NCI-H2107 treated with DMSO at 0.1 percent for 48 hours (cell line): ENCODE measurements around the gene ROCK2.

Experiments used
- DNase-seq: peaks from one replicate; lab custom pipeline; 2025; ENCODE audit not compliant: unreplicated experiment; lab: John Stamatoyannopoulos, UW

ROCK2 gene

DNA sequence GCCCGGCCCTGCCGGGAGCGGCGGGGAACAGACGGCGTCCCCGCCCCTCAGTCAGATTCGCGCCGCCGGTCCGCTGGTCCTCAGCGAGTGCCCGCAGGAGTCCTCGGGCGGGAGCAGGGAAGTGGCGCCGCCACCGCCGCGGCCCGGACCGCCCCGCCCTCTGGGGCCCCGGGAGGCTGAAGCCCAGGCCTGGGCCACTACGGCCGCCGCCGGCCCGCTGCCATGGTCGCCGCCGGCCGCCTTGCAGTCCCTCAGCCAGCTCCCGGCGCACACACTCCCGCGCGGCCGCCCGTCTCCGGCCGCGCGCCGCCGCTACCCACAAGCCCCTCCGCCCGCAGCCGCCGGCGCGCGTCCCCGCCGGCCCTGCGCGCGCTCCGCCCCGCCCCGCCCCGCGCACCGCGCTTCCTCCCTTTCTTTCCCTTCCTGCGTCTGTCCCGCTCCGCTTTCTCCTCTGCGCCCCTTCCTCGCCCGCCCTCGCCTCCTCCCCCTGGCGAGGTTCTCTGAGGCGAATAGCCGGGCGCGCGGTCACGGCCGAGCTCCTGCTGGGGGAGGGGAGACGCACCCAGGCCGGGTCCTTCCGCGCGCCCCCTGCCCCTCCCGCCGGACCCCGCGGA, at the start of gene ROCK2:
TSS of gene ROCK2 (minus strand) at position 295 of the 614 bp plus-strand sequence. CDS start 500 bp downstream, outside the sequence.
- peak; percentile 41 for DNase-seq

DNA sequence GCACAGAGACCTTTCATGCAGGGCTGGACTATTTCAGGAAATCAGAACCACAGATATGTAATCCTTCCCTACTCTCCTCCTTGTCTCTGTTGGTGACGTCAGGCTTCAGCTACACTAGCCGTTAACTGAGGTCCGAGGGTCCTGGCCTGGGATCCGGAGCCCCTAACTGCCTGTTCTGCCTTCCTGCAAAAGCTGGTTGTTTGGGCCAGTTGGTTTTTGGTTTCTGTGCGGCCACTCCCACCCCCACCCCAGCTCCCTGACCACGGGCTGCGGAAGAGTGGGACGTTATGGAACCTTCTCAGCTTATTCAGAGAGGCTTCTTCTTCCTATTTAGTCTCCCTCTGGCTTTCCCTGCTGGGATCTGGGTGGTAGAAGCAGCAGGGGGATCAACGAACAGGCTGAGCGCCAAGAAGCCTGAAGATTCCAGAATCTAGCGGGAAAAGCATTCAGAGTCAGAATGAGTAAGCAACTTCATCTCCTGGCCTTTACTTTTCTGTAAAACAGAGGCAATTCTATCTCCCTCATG, 49.3 kb upstream of the ROCK2 start:
- no peak for DNase-seq

DNA sequence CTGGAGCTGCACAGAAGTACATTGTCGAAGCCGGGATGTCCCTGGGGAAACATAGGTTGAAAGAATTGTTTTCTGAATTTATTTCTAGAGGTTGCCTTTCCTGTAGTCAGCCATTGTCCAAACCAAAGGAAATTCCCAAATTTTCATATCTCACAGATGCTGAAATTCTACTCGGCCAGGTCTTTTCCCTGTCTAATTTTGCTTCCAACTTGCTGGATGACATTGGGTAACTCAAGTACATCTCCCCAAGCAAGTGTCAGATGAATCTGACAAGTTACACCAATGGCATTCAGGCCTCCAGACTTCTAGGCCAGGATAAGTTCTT, 47.5 kb upstream of the ROCK2 start:
- DNase-seq = no peak

DNA sequence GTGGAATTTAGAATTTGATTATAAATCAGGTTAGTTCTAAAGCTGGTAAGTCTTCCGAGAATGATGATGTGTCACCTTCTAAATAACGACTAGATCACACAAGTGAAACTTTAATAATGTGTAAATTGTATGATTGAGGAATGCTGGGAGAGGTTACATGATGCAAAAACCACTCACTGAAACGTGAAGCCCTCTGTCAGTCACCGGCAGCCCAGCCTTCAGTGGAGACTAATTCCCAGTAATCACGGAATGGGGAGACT, 45.9 kb upstream of the ROCK2 start:
- DNase-seq = no peak

DNA sequence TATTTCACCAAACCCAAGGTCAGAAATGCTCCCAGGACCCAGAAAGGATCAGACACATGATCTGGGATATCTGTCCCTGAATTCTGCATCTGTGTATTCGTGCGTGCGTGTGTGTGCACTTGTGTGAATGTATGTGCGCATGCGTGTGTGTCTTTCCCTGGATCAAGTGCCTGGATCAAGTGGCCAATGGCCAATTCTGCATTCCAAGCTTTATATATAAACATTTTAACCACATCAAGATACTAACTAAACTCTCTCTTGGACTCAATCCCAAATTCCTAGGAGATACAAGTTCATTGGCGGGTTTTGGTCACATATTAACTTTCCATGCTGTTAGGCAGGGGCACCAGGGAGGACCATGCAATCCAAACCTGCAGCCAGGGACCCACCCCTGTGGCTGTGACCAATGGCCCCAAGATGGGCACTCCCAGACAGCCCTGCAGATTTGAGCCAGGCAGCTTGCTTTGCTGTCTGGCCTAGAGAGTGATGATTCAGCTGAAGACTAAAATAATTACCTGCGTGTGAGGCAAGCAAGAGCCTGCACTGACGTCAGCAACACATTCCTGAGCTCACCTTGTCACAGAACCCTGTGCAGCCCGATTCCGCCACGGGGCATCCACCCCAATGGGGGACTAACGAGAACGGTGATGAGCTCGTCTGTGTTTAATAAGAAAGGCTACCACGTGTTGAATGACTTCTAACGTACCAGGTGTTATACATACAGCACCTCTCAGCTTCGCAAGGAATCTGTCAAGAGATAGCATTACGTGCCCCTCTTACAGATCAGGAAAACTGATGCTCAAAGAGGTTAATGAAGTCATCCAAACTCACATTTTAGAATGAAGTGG, 45.3 kb upstream of the ROCK2 start:
- no peak for DNase-seq

DNA sequence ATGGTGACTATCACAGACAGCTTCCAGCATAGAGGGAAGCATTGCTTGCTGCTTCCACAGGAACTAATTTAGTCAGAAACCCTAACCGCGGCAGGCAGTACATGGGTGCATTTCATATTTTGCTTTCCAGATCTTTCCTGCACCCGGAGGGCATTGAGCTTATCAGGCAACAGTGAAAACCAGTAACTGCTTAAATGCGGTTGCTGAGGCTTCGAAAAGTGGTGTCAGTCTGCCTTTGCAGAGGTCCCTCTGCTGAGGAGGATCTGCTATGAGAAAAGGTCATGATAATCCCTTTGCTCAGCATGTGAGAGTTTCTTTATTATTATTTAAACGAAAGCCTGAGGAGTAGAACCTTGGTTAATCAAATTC, 44.6 kb upstream of the ROCK2 start:
- DNase-seq = no peak

DNA sequence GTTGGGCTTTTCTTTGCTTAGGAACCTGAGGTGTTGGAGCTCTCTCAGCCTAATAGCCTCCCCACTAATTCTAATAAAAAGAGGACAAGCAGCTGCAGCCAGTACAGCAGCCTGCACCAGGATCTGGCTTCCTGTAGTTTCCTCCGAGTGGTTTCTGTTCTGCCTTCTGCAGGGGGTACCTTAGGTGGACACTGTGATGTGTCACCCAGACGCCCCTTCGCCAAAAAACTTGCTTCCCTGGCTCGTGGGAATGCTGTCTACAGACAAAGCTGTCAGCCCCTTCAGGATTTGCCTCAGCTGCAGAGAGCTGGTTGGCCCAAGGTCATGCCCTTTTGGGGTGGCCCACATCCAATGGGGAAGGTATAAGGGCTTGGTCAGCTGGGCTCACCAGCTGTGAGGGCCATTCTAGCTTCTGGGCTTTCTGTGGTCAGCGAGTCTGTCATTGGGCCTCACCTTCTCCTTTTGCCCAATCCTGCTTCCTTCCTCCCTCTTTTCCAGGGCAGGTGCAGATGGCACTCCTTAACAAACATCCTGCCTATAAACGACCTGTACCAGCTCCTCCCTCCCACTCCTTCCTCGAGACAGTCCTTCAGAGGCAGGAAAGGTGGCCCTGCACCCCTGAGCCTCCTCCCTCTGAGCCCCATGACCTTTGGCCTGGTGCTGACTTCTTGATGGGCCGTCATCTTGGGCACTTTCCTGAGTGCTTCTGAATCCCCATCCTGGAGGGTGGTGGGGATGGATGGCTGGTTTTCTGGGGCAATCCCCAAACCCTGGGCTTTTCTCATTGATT, 44.0 kb upstream of the ROCK2 start:
- DNase-seq = no peak

DNA sequence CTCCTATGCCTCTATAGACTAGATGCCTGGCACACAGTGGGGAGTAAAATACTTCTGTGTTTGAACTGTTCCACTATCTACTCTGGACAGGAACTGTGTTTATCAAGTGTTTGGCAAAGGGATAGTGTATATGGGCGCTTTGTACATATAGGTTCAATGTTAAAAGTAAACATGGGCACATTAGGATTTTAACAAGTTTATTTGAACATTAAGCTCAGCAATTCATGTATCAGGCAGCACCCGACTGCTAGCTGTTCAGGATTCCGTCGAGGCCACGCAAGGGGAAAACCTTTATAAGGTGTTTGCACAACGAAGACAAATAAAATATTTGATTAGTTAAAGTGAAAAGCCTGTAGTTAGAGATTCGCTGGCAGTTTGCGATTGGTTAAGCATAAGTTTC, 43.4 kb upstream of the ROCK2 start:
- no peak for DNase-seq

DNA sequence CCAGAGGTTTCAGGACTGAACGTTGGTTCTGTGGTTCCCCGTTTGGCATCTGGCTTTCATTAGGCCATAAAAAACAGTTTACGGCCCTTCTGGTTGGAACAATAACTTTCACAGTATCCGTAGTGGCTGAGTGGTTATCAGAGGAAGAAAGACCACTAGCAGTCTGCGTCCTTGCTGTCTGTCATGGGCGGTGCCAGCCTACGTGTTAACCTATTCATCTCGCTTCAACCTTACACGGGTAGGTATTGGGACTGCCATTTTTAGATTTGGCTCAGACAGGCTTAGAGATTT, 42.6 kb upstream of the ROCK2 start:
- DNase-seq = no peak

DNA sequence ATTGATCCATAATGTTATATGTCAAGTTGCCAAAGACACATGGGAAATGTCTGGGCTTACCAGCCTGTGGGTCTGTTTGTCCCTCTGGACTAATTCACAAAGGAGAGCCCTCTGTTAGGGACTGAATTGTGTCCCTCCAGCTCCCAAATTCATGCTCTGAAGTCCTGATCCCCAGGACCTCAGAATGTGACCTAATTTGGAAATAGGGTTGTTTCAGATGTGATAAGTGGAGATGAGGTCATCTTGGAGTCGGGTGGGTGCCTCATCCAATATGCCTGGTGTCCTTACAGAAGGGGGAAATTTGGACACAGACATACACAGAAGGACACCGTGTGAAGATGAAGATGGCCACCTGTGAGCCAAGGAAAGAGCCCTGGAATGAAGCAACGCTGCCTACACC, 41.4 kb upstream of the ROCK2 start:
- DNase-seq = no peak

DNA sequence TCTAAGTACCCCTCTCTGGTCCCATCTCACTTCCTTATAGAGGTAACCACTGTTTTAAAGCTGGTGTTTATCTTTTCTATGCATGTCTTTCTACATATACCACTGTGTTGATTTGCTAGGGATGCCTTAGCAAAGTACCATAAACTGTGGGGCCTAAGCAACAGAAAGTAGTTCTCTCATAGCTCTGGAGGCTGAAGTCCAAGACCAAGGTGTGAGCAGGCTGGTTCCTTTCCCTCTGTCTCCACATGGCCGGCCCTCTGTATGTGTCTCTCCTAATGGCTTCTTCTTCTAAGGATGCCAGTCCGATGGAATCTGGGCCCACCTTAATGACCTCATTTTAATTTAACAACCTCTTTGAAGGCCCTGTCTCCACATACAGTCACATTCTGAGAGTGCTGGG, 40.8 kb upstream of the ROCK2 start:
- no peak for DNase-seq

DNA sequence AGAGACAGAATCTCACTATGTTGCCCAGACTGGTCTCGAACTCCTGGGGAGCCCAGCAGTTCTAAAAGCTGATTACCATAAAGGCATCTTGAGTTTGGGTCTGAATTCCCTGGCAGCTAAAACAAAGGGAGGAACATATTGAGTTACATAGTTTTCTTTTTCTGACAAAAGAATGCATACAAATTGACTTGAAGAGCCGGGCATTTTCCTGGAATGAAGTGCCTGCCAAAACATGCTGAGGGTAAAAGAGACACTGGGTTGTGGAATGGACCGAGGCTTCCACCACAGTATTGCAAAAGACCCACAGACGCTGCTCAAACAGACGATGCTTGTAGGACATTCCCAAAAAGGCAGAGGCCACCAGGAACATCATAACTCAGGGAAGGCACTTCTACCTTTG, 35.1 kb upstream of the ROCK2 start:
- DNase-seq = no peak

DNA sequence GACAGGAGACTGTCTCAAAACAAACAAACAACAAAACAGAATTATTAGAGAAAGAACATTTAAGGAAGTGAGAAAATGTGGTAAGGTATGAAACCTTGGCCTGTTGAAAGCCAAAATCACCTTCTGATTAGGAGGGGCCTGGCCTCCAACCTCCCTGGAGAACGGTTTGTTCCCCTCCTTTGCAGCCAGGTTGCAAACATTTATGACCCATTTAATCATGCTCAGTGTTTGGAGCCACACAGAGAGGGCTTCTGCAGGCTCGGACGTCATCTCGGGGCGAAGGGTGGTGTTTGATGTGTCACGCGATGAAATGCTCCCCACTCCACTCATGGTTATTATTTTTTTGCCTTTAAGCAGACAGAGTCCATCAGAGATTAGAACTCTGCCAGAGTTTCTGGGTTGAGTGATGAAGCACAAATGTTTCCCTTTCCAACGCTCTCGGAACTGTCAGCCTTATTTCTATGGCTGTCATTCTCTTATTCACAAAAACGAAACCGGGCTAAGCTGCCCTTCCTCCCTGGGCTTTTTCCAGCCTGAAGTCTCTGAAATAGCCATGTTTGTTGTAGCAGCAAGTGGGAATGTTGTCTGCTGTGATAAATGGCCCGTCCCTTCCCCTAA, 33.6 kb upstream of the ROCK2 start:
- DNase-seq = no peak

DNA sequence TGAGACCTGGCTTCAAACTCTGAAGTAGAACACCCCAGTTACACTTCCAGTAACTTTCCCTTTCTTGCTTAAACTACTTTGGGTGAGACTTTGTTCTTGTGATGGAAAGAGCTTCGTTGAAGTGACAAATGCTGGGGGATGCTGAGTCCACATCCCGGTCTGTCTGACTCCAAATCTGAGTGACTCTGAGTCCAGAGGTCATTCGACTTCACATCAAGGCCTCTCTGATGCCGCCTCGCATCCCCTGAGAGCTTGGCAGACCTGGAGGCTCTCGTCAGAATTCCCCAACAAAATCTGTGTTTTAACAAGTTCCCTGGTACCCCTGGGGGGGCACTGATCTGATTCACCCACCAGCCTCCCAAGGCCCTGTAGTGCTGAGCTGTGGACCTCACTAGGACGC, 31.6 kb upstream of the ROCK2 start:
- DNase-seq = no peak

DNA sequence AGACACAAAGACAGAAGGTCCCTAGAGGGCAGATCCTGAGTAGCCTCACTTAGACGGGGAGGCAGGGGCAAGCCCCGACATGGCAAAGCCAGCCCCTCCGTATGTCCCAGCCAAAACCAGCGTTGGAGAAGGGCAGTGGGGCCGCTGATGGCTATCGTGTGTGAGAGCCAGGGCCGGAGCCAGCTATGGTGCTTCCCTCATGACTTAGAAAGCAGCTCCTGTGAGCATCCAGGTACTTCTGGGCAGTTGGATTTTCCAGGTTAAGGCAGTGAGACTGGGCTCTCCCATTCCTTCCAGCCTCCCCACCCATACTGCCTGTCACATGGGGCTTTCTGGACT, 31.2 kb upstream of the ROCK2 start:
- DNase-seq = no peak

DNA sequence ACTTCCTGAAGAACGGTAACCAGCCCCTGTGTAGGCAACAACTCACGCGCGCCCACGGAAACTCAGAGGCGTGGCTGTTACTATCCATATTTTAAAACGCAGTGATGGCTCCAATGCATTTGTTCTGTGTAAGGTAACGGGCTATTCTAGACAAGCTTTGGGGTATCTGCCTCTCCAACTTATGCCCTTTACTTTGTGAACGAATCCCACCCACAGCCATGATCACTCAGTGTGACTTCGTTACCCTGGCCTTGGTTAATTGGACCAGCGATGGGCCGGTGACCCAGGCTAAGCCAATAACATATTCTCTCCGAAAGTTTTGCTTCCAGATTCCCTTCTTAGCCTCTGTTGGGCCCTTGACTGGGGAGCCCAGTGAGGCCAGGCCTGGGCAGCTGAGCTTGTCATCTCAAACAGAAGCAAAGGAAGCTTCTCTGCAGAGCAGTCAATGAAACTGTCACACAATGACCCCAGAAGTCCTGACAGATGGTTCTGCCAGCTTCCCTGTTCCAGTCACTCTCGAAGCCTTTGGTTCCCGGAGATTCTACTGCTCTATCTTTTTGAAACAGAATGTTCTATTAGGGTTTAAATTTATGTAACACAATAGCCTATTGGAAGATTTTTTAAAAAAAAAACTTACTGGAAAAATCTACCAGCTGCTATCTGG, 30.7 kb upstream of the ROCK2 start:
- no peak for DNase-seq

DNA sequence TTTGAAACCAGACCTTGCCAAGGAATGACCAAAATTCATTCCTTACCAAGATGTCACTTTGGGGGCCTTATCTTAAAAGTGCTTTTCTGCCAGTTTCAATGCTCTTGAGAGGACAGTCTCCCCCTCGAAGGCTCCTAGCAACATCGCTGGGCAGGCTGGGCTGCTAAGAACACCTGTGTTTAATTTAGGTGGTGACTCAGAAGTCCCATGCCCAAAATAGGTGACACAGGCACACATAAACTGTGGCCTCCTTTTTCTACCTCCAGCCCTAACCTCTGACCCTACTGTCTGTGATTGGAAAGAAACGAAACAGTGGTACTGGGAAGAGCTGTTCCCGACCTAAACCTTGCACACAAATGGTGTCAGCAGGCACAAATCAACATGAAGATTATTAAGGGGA, 28.7 kb upstream of the ROCK2 start:
- DNase-seq = no peak

DNA sequence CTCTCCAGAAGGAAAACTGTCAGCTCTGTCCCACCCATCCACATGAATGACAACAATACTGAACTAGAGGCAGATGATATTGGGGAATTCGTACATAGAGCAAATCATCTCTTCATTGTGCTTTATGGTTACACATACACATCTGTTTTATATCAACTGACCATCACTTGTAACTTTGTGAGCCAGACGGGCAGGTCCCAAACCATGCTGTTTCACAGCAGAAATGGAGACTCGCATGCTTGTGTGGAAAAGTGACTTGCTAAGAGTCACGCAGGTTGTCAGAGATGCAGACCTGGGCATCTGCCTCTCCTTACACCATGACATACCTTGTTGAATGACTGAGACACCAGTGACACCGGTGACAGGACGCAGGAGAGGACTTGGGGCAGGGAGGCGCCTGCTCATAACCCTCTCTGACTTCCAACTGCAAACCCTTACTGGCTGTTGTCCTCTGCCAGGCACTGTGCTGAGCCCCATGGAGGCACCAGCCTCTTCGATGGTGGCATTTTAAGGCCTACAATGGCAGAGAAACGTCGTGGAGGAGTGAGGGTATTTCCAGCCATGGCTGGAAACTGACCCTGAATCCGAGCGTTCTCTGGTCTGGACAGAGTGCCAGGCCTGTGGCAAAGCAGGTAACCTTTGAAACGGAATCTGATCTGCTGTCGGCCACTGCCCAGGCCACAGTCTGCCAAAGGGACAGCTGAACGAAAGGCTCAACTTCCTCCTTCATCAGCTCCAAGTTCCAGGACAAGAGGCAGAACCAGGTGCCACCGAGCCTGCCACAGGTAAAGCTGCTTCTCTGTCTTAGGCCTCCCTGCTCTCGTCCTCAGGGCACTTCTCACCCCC, 26.9 kb upstream of the ROCK2 start:
- DNase-seq = no peak

DNA sequence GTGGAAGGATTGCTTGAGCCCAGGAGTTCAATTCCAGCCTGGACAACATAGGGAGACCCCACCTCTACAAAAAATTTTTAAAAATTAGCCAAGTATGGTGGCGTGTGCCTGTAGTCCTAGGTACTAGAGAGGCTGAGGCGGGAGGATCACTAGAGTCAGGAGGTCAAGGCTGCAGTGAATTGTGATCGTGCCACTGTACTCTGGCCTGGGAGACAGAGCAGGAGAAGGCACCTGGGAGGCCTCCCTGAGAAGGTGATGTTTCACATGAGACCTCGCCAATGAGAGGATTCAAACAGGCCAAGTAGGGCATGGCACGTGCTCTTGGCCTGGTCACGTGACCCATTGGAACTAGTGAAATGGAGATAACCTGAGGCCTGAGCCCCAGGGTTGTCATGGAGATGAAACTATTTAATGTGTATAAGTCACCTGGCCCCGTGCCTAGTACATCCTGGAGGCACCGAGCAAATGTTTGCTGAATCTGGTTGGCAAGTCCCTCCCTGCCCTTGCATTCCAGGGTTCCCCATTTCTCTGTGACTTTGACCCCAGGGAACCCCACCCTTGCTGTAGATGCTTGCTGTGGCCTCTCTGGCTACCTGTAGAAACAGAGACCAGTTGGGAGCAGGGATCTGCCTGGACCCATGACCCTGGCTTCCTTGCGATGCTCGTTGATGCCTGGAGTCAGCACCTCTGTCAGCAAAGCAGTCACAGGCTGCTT, 26.1 kb upstream of the ROCK2 start:
- DNase-seq = no peak

DNA sequence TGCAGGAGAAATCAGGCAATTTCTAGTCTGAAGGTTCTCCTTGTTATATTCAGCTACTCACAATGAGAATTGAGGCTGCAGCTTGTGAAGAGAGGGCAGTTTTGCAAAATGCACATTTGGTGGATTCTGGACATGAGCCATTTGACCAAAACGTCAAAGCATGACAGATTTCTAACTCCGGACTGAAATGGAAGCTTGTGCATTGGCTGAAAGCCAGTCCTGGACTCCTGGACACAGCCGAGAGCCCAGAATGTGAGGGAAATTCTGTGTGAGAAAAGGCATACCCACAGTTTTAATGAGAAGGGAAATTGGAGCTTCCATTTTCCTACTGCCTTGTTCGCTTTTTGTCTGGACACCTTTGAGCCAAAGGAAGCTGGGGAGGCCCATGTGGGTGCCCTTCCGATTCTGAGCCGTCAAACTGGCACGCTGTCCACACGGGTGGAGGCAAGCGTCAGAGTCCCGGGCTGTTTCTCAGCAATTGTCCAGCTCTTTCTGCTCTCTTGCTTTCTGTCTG, 23.7 kb upstream of the ROCK2 start:
- no peak for DNase-seq
